ENCODE measurements around the gene C2CD4C.
"Not testable (repeated sequence)": the region's sequence is repeated elsewhere in the genome, so short reads cannot be mapped to it uniquely, and the experiment has no call there.

Gene C2CD4C

DNA sequence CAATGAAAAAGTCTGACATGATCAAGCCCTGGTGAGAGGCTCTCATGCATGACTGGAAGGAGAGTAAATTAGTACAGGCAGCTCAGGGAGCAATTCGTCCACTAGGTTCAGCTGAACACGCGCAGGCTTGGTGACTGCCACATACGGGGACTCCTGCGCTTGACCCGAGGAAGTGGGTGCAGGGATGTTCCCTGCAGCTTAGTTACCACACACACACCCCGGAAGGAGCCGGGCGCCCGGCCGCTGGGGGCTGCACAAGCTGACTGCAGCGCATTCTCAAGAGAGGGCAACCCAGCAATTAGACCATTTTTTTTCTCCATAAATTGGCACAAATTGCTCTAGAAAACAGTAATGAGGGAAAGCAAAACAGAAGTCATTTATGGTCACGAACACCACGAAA lies 41.4 kb downstream of the C2CD4C start:
- Histone ChIP-seq H3K27me3 (ENCODE audit: insufficient read depth, insufficient read length) (no peaks in the 10 kb centered on the region), H3K4me1 (ENCODE audit: insufficient read depth, insufficient read length) (no peaks in the 10 kb centered on the region), H3K36me3 (ENCODE audit: insufficient read depth, insufficient read length, low read length) (no peaks in the 10 kb centered on the region), H3K4me3 (ENCODE audit: insufficient read length, low read depth) (no peak overlapping the region), H3K9ac (ENCODE audit: insufficient read length, low read depth) (no peak overlapping the region), H3K9me3 (ENCODE audit: insufficient read depth, low read length) (no peaks in the 10 kb centered on the region)
- no peak for TF ChIP-seq SUZ12 (IDR thresholded peaks at IDR 0.05; ENCODE audit: extremely low read depth, insufficient read depth, insufficient read length)
- no peak for TF ChIP-seq ZNF274 (IDR thresholded peaks at IDR 0.05; ENCODE audit: low read depth, low read length)
- TF ChIP-seq YY1 (IDR thresholded peaks at IDR 0.05; ENCODE audit: insufficient read depth, insufficient read length): no peak
- DNase-seq (ENCODE audit: low read depth, low spot score): no peak

DNA sequence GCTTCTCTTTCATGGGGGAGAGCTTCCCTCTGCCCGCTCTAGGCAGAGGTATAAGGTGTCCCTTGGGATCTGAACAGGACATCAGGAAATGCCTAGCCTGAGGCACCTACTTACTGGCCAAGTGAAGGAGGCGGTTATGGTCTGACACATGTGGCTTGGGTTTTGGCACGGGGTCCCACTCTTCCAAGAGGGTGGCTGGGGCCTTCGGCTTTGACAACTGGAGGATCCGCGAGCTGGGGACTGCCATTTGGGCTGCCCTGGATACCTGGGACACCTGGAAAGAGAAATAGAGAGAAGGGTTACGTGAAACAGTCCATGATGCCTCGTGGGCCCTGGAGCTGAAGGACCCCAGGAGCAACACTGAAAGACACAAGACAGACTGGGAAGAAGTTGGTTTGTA lies 42.0 kb downstream of the C2CD4C start:
- no peaks in the 10 kb centered on the region for H3K27me3 ChIP-seq (ENCODE audit: insufficient read depth, insufficient read length)
- H3K9ac ChIP-seq (ENCODE audit: insufficient read length, low read depth): no peak overlapping the region
- DNase-seq (ENCODE audit: low read depth, low spot score): no peak
- H3K4me3 ChIP-seq (ENCODE audit: insufficient read length, low read depth): no peak overlapping the region
- H3K36me3 ChIP-seq (ENCODE audit: insufficient read depth, insufficient read length, low read length): no peaks in the 10 kb centered on the region
- no peak for TF ChIP-seq SUZ12 (IDR thresholded peaks at IDR 0.05; ENCODE audit: extremely low read depth, insufficient read depth, insufficient read length)
- TF ChIP-seq ZNF274 (IDR thresholded peaks at IDR 0.05; ENCODE audit: low read depth, low read length): no peak
- TF ChIP-seq YY1 (IDR thresholded peaks at IDR 0.05; ENCODE audit: insufficient read depth, insufficient read length): no peak
- no peaks in the 10 kb centered on the region for H3K4me1 ChIP-seq (ENCODE audit: insufficient read depth, insufficient read length)
- no peaks in the 10 kb centered on the region for H3K9me3 ChIP-seq (ENCODE audit: insufficient read depth, low read length)

DNA sequence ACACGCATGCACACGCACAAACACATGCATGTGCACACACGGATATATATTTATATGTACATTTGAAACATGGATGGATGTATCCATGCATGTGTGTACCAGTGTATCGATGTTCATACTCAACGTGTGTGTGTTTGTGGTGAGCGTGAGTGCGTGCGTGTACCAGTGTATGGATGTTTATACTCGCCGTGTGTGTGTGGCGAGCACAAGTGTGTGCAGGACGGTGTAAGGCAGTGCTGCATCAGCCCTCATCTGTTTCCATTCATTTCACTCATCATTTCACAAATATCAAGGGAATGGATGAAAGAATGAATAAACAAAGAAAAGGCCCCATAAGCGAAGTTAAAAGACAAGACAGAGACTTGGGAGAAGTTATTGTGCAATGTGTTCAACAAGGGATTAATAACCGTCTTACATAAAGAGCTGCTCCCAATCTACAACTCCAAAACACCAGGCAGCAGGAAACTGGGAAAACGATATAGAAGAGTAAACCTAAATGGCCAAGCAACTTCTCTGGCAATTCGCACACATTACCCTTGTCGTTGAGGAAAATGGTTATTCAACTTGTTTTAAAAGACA lies 42.7 kb downstream of the C2CD4C start:
- no peaks in the 10 kb centered on the region for H3K4me1 ChIP-seq (ENCODE audit: insufficient read depth, insufficient read length)
- no peaks in the 10 kb centered on the region for H3K27me3 ChIP-seq (ENCODE audit: insufficient read depth, insufficient read length)
- H3K9ac ChIP-seq (ENCODE audit: insufficient read length, low read depth): no peak overlapping the region
- H3K9me3 ChIP-seq (ENCODE audit: insufficient read depth, low read length): no peaks in the 10 kb centered on the region
- H3K4me3 ChIP-seq (ENCODE audit: insufficient read length, low read depth): no peak overlapping the region
- no peak for DNase-seq (ENCODE audit: low read depth, low spot score)
- H3K36me3 ChIP-seq (ENCODE audit: insufficient read depth, insufficient read length, low read length): no peaks in the 10 kb centered on the region
- TF ChIP-seq YY1 (IDR thresholded peaks at IDR 0.05; ENCODE audit: insufficient read depth, insufficient read length): no peak
- no peak for TF ChIP-seq ZNF274 (IDR thresholded peaks at IDR 0.05; ENCODE audit: low read depth, low read length)
- no peak for TF ChIP-seq SUZ12 (IDR thresholded peaks at IDR 0.05; ENCODE audit: extremely low read depth, insufficient read depth, insufficient read length)

DNA sequence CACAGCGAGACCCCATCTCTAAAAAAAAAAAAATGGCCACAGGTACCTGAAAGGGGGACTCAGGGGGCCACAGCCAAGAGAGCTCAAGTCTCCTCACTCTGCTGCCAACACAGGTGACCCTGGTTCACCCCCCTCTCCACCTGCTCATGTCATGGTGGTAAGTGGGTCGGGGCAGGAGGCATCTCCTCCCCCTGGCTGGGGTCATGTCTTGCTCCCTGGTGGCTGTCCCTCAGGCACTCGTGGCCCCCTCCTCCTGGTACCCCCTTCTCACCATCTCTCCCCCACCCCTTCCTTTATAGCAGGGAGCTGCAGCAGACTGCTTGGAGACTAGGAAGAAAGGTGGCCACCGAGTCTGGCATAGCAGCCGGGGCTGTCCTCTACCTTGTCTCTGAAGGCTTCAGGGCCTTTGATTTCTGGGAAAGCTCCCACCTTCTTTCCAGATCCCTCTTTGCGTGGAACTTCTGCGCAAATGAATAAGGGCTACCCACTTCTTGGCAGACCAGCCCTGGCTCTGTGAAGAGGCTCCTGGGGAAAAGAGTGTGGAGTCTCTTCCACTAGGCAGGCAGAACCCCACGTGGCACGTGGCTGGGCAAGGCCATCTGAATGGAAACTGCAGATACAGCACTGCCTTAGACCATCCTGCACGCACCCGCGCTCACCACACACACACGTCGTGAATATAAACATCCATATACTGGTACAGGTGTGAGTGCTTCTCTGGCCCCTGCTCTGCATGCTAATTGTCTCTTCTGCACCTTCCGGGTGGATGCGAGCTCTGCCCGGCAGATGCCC lies 44.3 kb downstream of the C2CD4C start:
- no peak overlapping the region for H3K4me3 ChIP-seq (ENCODE audit: insufficient read length, low read depth)
- peaks cover 2% of the 10 kb centered on the region for H3K27me3 ChIP-seq (ENCODE audit: insufficient read depth, insufficient read length)
- TF ChIP-seq YY1 (IDR thresholded peaks at IDR 0.05; ENCODE audit: insufficient read depth, insufficient read length) (no peak), SUZ12 (IDR thresholded peaks at IDR 0.05; ENCODE audit: extremely low read depth, insufficient read depth, insufficient read length) (no peak), ZNF274 (IDR thresholded peaks at IDR 0.05; ENCODE audit: low read depth, low read length) (no peak)
- no peaks in the 10 kb centered on the region for H3K9me3 ChIP-seq (ENCODE audit: insufficient read depth, low read length)
- no peaks in the 10 kb centered on the region for H3K36me3 ChIP-seq (ENCODE audit: insufficient read depth, insufficient read length, low read length)
- DNase-seq (ENCODE audit: low read depth, low spot score): no peak
- H3K4me1 ChIP-seq (ENCODE audit: insufficient read depth, insufficient read length): no peaks in the 10 kb centered on the region
- no peak overlapping the region for H3K9ac ChIP-seq (ENCODE audit: insufficient read length, low read depth)

DNA sequence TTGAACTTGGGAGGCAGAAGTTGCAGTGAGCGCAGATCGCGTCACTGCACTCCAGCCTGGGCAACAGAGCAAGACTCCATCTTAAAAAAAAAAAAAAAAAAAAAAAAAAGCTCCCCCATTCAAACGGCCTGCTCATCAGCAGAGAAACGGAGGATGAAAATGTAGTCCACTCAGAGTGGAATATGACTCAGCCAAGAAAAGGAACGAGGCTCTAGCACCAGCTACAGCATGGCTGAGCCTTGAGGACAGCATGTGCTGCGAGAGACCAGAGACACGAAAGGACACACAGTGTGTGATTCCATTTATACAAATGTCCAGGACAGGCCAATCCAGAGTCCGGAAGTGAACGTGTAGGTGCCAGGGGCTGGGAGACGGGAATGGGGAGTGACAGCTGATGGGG lies 46.3 kb downstream of the C2CD4C start:
- no peak for DNase-seq (ENCODE audit: low read depth, low spot score)
- H3K9ac ChIP-seq (ENCODE audit: insufficient read length, low read depth): no peak overlapping the region
- TF ChIP-seq SUZ12 (IDR thresholded peaks at IDR 0.05; ENCODE audit: extremely low read depth, insufficient read depth, insufficient read length) (no peak), ZNF274 (IDR thresholded peaks at IDR 0.05; ENCODE audit: low read depth, low read length) (no peak), YY1 (IDR thresholded peaks at IDR 0.05; ENCODE audit: insufficient read depth, insufficient read length) (no peak)
- H3K9me3 ChIP-seq (ENCODE audit: insufficient read depth, low read length): no peaks in the 10 kb centered on the region
- peaks cover 4% of the 10 kb centered on the region for H3K27me3 ChIP-seq (ENCODE audit: insufficient read depth, insufficient read length)
- no peaks in the 10 kb centered on the region for H3K36me3 ChIP-seq (ENCODE audit: insufficient read depth, insufficient read length, low read length)
- H3K4me1 ChIP-seq (ENCODE audit: insufficient read depth, insufficient read length): no peaks in the 10 kb centered on the region
- H3K4me3 ChIP-seq (ENCODE audit: insufficient read length, low read depth): no peak overlapping the region

DNA sequence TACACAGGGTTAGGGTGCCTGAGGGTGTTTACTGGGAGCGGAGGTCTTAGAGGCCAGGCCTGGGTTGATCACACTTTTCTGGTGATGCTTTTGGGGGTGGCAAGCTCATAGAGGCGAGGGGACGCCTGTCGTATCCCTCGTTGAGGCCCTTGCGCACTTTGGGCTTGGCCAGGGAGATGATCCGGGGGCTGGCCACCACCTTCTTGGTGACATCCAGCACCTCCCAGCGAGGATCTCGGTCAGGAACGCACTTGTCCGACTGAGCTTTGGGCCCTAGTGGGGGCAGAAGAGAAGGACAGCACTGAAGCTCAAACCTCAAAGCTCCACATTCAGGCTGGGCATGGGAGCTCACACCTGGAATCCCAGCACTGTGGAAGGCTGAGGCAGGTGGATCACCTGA lies 46.8 kb downstream of the C2CD4C start:
- Histone ChIP-seq H3K4me1 (ENCODE audit: insufficient read depth, insufficient read length) (no peaks in the 10 kb centered on the region), H3K36me3 (ENCODE audit: insufficient read depth, insufficient read length, low read length) (no peaks in the 10 kb centered on the region), H3K27me3 (ENCODE audit: insufficient read depth, insufficient read length) (peaks cover 4% of the 10 kb centered on the region), H3K4me3 (ENCODE audit: insufficient read length, low read depth) (no peak overlapping the region), H3K9me3 (ENCODE audit: insufficient read depth, low read length) (no peaks in the 10 kb centered on the region), H3K9ac (ENCODE audit: insufficient read length, low read depth) (no peak overlapping the region)
- DNase-seq (ENCODE audit: low read depth, low spot score): no peak
- TF ChIP-seq YY1 (IDR thresholded peaks at IDR 0.05; ENCODE audit: insufficient read depth, insufficient read length) (no peak), ZNF274 (IDR thresholded peaks at IDR 0.05; ENCODE audit: low read depth, low read length) (no peak), SUZ12 (IDR thresholded peaks at IDR 0.05; ENCODE audit: extremely low read depth, insufficient read depth, insufficient read length) (no peak)

DNA sequence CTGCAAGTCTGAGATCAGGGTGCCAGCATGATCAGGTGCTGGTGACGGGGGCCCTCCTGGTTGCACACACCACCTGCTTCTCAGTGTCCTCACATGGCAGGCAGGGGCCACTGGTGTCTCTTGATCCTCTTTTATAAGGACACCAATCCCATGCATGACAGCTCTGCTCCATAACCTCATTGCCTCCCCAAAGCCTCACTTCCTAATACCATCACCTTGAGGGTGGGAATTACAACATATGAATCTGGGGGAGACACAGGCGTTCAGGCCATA lies 49.4 kb downstream of the C2CD4C start:
- H3K36me3 ChIP-seq (ENCODE audit: insufficient read depth, insufficient read length, low read length): no peaks in the 10 kb centered on the region
- H3K27me3 ChIP-seq (ENCODE audit: insufficient read depth, insufficient read length): peaks cover 4% of the 10 kb centered on the region
- H3K9me3 ChIP-seq (ENCODE audit: insufficient read depth, low read length): 0 out of 2 replicates have a peak, but pooled peaks cover 4% of the 10 kb centered on the region
- H3K4me1 ChIP-seq (ENCODE audit: insufficient read depth, insufficient read length): no peaks in the 10 kb centered on the region
- TF ChIP-seq ZNF274 (IDR thresholded peaks at IDR 0.05; ENCODE audit: low read depth, low read length) (no peak), SUZ12 (IDR thresholded peaks at IDR 0.05; ENCODE audit: extremely low read depth, insufficient read depth, insufficient read length) (no peak)
- H3K4me3 ChIP-seq (ENCODE audit: insufficient read length, low read depth): no peak overlapping the region
- no peak for DNase-seq (ENCODE audit: low read depth, low spot score)
- H3K9ac ChIP-seq (ENCODE audit: insufficient read length, low read depth): no peak overlapping the region

DNA sequence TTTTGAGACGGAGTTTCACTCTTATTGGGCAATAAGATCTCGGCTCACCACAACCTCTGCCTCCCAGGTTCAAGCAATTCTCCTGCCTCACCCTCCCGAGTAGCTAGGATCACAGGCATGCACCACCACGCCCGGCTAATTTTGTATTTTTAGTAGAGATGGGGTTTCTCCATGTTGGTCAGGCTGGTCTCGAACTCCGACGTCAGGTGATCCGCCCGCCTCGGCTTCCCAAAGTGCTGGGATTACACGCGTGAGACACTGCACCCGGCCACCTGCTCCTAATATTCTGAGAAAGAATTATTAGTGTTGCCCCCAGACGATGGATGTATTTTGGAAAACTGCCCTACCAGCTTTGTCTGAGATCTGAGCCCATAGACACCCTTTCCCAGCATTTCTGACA lies 53.4 kb downstream of the C2CD4C start:
- not testable (repeated sequence) for H3K27me3 ChIP-seq (ENCODE audit: insufficient read depth, insufficient read length); H3K4me3 ChIP-seq (ENCODE audit: insufficient read length, low read depth); H3K9ac ChIP-seq (ENCODE audit: insufficient read length, low read depth); DNase-seq (ENCODE audit: low read depth, low spot score); H3K4me1 ChIP-seq (ENCODE audit: insufficient read depth, insufficient read length); H3K36me3 ChIP-seq (ENCODE audit: insufficient read depth, insufficient read length, low read length)
- peaks cover 15% of the 10 kb centered on the region for H3K9me3 ChIP-seq (ENCODE audit: insufficient read depth, low read length)
